ENCODE data around the gene TRAPPC2L.

The TRAPPC2L gene

GRCh38 chr16:88897696-88898425 lies 40.9 kb downstream of the TRAPPC2L start:
- no peak for TF ChIP-seq TCF12 (IDR thresholded peaks at IDR 0.05; ENCODE audit: low read depth)
- no peak for TF ChIP-seq TEAD4 (IDR thresholded peaks at IDR 0.05)

DNA sequence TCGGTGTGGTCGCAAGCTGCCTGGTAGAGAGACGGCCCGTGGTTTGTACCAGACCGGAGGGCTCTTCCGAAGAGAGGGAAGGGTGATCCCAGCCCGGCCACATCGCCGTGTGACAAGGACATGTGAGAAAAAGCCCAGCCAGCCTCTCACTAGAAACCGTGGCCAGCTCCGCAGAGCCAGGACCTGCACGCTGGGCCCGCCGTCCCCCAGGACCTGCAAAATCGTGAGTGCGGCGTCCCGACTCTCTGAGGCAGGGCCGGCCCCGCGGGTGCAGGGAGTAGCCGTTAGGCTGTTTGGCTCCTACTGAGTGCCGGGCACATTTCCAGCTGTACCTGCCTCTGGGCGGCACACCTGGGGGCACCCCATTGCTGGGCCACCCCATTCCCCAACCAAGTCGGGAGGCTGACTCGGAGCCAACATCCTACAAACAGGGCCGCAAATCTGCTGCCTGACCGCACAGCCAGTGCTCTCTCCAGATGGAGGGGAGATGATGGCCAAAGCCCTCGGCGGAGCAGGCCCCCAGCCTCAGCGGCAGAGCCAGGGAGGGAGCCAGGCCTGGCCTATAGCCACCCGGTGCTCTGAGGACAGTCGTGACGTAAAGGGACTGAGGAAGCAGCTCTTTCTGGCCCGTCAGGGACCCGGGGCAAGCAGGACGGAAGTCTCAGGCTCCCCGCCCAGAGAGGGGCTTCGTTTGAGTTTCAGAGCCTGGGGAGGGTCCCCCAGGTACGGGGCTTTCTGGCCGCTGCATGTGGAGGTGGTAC lies 43.2 kb downstream of the TRAPPC2L start:
- no peak for TF ChIP-seq CEBPB (IDR thresholded peaks at IDR 0.05)
- TF ChIP-seq EGR1 (IDR thresholded peaks at IDR 0.05), result no peak
- no peak for TF ChIP-seq FOXM1 (IDR thresholded peaks at IDR 0.05; ENCODE audit: borderline replicate concordance, low read depth)
- TF ChIP-seq EP300 (IDR thresholded peaks at IDR 0.05; ENCODE audit: borderline replicate concordance), result no peak
- TF ChIP-seq TEAD4 (IDR thresholded peaks at IDR 0.05), result no peak
- TF ChIP-seq REST (IDR thresholded peaks at IDR 0.05; ENCODE audit: low read depth), result no peak
- TF ChIP-seq, protein P1, sequence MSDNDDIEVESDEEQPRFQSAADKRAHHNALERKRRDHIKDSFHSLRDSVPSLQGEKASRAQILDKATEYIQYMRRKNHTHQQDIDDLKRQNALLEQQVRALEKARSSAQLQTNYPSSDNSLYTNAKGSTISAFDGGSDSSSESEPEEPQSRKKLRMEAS (IDR thresholded peaks at IDR 0.05), result no peak
- TF ChIP-seq TCF12 (IDR thresholded peaks at IDR 0.05; ENCODE audit: low read depth), result no peak

- no peak for TF ChIP-seq USF1 (IDR thresholded peaks at IDR 0.05)
- no peak for TF ChIP-seq TAF1 (IDR thresholded peaks at IDR 0.05; ENCODE audit: low read depth)
- TF ChIP-seq RAD21 (IDR thresholded peaks at IDR 0.05; ENCODE audit: low read depth), result no peak
- TF ChIP-seq CREB1 (IDR thresholded peaks at IDR 0.05; ENCODE audit: low read depth), result no peak
- TF ChIP-seq CEBPB (IDR thresholded peaks at IDR 0.05), result no peak
- no peak for TF ChIP-seq REST (IDR thresholded peaks at IDR 0.05; ENCODE audit: low read depth)
- TF ChIP-seq TEAD4 (IDR thresholded peaks at IDR 0.05), result no peak
- TF ChIP-seq NFIC (IDR thresholded peaks at IDR 0.05), result no peak
- TF ChIP-seq, protein P1 (IDR thresholded peaks at IDR 0.05), result no peak
- no peak for TF ChIP-seq EGR1 (IDR thresholded peaks at IDR 0.05)
- TF ChIP-seq EP300 (IDR thresholded peaks at IDR 0.05; ENCODE audit: borderline replicate concordance), result no peak
- no peak for TF ChIP-seq ZBTB7A (IDR thresholded peaks at IDR 0.05; ENCODE audit: low read depth)
- TF ChIP-seq FOXM1 (IDR thresholded peaks at IDR 0.05; ENCODE audit: borderline replicate concordance, low read depth), result no peak
- TF ChIP-seq YY1 (IDR thresholded peaks at IDR 0.05; ENCODE audit: low read depth), result no peak
- no peak for TF ChIP-seq TCF12 (IDR thresholded peaks at IDR 0.05; ENCODE audit: low read depth)
Observed at GRCh38 chr16:88900662-88901052, 43.7 kb downstream of the TRAPPC2L start.

GRCh38 chr16:88901718-88902337 lies 44.9 kb downstream of the TRAPPC2L start:
- TF ChIP-seq USF1 (IDR thresholded peaks at IDR 0.05) (no peak), REST (IDR thresholded peaks at IDR 0.05; ENCODE audit: low read depth) (no peak), YY1 (IDR thresholded peaks at IDR 0.05; ENCODE audit: low read depth) (no peak)
